ENCODE results near the gene DYRK3. TPM values are rescaled to one million over a fixed set of nuclear protein-coding genes. Genes with fewer than 3 reads are reported as not detected.

DYRK3 gene
- total and polyA plus RNA-seq, 9 of the 15 experiments (the other 6 are each of a cell fraction or from before 2014, with no cell fraction given), result 4.5 to 33.7 (median 25.7) TPM

- peak; percentile 73; the same call in 1 of the 2 replicates for TF ChIP-seq GTF2F1 (IDR thresholded peaks at IDR 0.05; ENCODE audit: low read depth, low read length)
- TF ChIP-seq XRCC4 (IDR thresholded peaks at IDR 0.05; ENCODE audit: extremely low read depth, insufficient read depth, insufficient read length), result no peak
- no peak for TF ChIP-seq HNRNPH1 (optimal IDR thresholded peaks at IDR 0.05; ENCODE audit: low read depth, low read length)
- TF ChIP-seq BRD9 (IDR thresholded peaks at IDR 0.05; ENCODE audit: low read depth, partially characterized antibody), result no peak
- TF ChIP-seq HDGF (IDR thresholded peaks at IDR 0.05), result no peak
- no peak for TF ChIP-seq ZNF561 (CRISPR knock-in tag; conservative IDR thresholded peaks at IDR 0.05)
- no peak for TF ChIP-seq ZNF174 (CRISPR knock-in tag; IDR thresholded peaks at IDR 0.05)
- TF ChIP-seq ZNF217 (CRISPR knock-in tag; IDR thresholded peaks at IDR 0.05), result no peak
- TF ChIP-seq MITF (IDR thresholded peaks at IDR 0.05), result no peak
- TF ChIP-seq COPS2 (conservative IDR thresholded peaks at IDR 0.05), result no peak
- no peak for TF ChIP-seq TCF7L2 (IDR thresholded peaks at IDR 0.05; ENCODE audit: low read depth, low read length)
- TF ChIP-seq VEZF1 (CRISPR knock-in tag; IDR thresholded peaks at IDR 0.05), result peak; percentile 95
- TF ChIP-seq ARID3A (IDR thresholded peaks at IDR 0.05; ENCODE audit: borderline replicate concordance, low read depth, low read length), result no peak
- TF ChIP-seq ZNF324 (CRISPR knock-in tag; IDR thresholded peaks at IDR 0.05), result no peak
- no peak for TF ChIP-seq FOXJ3 (CRISPR knock-in tag; IDR thresholded peaks at IDR 0.05)
- TF ChIP-seq GABPB1 (CRISPR knock-in tag; IDR thresholded peaks at IDR 0.05), result peak; percentile 86
- no peak for TF ChIP-seq ZNF184 (CRISPR knock-in tag; IDR thresholded peaks at IDR 0.05)
- TF ChIP-seq MYC (IDR thresholded peaks at IDR 0.05; ENCODE audit: low read depth, low read length), result peak; percentile 97
- peak; percentile 88; the same call in 1 of the 2 replicates for TF ChIP-seq MYC (CRISPR knock-in tag; IDR thresholded peaks at IDR 0.05; ENCODE audit: borderline replicate concordance, low read depth)
- no peak for TF ChIP-seq HSF4 (CRISPR knock-in tag; IDR thresholded peaks at IDR 0.05; ENCODE audit: borderline replicate concordance)
- TF ChIP-seq FOSL1 (tag; conservative IDR thresholded peaks at IDR 0.05), result peak; percentile 58
- no peak for TF ChIP-seq C11orf30 (IDR thresholded peaks at IDR 0.05; ENCODE audit: low read depth)
- peak; percentile 25; the same call in 1 of the 2 replicates for TF ChIP-seq HCFC1 (IDR thresholded peaks at IDR 0.05; ENCODE audit: low read depth, low read length)
- peak; percentile 62 for TF ChIP-seq PHF20 (IDR thresholded peaks at IDR 0.05; ENCODE audit: partially characterized antibody)
- peak; percentile 70; the same call in 1 of the 2 replicates for TF ChIP-seq ZKSCAN1 (IDR thresholded peaks at IDR 0.05; ENCODE audit: low read depth, low read length)
- TF ChIP-seq BRCA1 (IDR thresholded peaks at IDR 0.05), result no peak
- TF ChIP-seq BRCA1 (CRISPR knock-in tag; IDR thresholded peaks at IDR 0.05), result no peak
Measured at GRCh38 chr1:206635080-206635977, at the start of gene DYRK3 (continued).
